Tibial nerve (tissue), 4 donors: ENCODE measurements around the gene ZNF407. TPM values are rescaled to one million over a fixed set of nuclear protein-coding genes. Genes with fewer than 3 reads are reported as not detected.

Experiments used
- DNase-seq, 2 donors: peaks; one replicate each; pipeline ENCODE4 v3.0.0-alpha.2; 2019; ENCODE audit warnings: low spot score in 2 of 2
- H3K27ac ChIP-seq, 4 donors: fragments of 200-600 bp; sonication (generic) in 3 of 4; one replicate each; pipeline ENCODE4 v1.5.1; 2017 to 2019; ENCODE audit warnings: mild to moderate bottlenecking in 1 of 4
- H3K27me3 ChIP-seq, 2 donors: fragments of 200-600 bp; sonication (generic) in 1 of 2; one replicate each; pipeline versions ENCODE4 v1.5.1 to v1.6.0; 2017 to 2019
- H3K36me3 ChIP-seq, 3 donors: fragments of 200-600 bp; sonication (generic); one replicate each; pipeline ENCODE4 v1.5.1; 2018 to 2019
- H3K4me1 ChIP-seq, 4 donors: fragments of 200-600 bp; sonication (generic) in 3 of 4; one replicate each; pipeline ENCODE4 v1.5.1; 2017 to 2019
- H3K4me3 ChIP-seq, 4 donors: fragments of 200-600 bp; sonication (generic) in 3 of 4; one replicate each; pipeline ENCODE4 v1.5.1; 2017 to 2019; ENCODE audit warnings: mild to moderate bottlenecking in 1 of 4, moderate library complexity in 1 of 4
- H3K9me3 ChIP-seq, 4 donors: fragments of 200-600 bp; sonication (generic) in 3 of 4; one replicate each; pipeline ENCODE4 v1.5.1; 2017 to 2019
- CTCF ChIP-seq, 5 experiments: fragments of 200-600 bp in 3 of 5; fragments of 450-650 bp in 2 of 5; sonication (generic) in 3 of 5; IDR thresholded peaks; one replicate each; pipeline ENCODE4 v1.5.1; 2016 to 2019; ENCODE audit warnings: antibody characterized with exemption in 5 of 5, mild to moderate bottlenecking in 3 of 5, moderate library complexity in 2 of 5
- EP300 ChIP-seq, 2 donors: sonication (generic); formaldehyde crosslinking; IDR thresholded peaks; one replicate each; pipeline ENCODE4 v1.6.1; 2017; ENCODE audit warnings: antibody characterized with exemption in 2 of 2, mild to moderate bottlenecking in 1 of 2
- POLR2A ChIP-seq, 2 donors: fragments of 450-650 bp; IDR thresholded peaks; one replicate each; pipeline ENCODE4 v1.6.1; 2017; ENCODE audit warnings: antibody characterized with exemption in 2 of 2, mild to moderate bottlenecking in 2 of 2, moderate library complexity in 2 of 2
- WGBS, 2 donors: methylation state at CpG; one replicate each; pipeline ENCODE4 v1.1.5; 2018; 5-methylcytosine and 5-hydroxymethylcytosine counted together
- total RNA-seq, 4 donors: library from RNA; depleted of rRNA; stranded (reverse); fragments of >200 nt; gene quantifications; one replicate each; pipeline ENCODE4 v1.1.0, GENCODE V29; 2016

ZNF407 gene
- total RNA-seq, 4 donors from 2014 or later, result 18.6 to 22.8 (median 19.6) TPM

GRCh38 chr18:74916773-74917393 lies 319.2 kb downstream of the ZNF407 start:
- TF ChIP-seq POLR2A (IDR thresholded peaks at IDR 0.05) (no peak), EP300 (IDR thresholded peaks at IDR 0.05) (no peak), CTCF (IDR thresholded peaks at IDR 0.05) (no peak)
- no peak for DNase-seq
- Histone ChIP-seq H3K4me1 (no peaks in the 10 kb centered on the region), H3K36me3 (peaks cover 0 to 15% (median 0%) of the 10 kb centered on the region in 3 donors), H3K27me3 (no peaks in the 10 kb centered on the region), H3K9me3 (no peaks in the 10 kb centered on the region), H3K27ac (no peak overlapping the region), H3K4me3 (no peak overlapping the region)
- 73 to 79% methylated on average over 5 of the region's 5 CpGs for WGBS, 2 donors

- TF ChIP-seq EP300 (IDR thresholded peaks at IDR 0.05) (no peak), POLR2A (IDR thresholded peaks at IDR 0.05) (no peak), CTCF (IDR thresholded peaks at IDR 0.05) (no peak)
- H3K36me3 ChIP-seq, result peaks cover 0 to 18% (median 0%) of the 10 kb centered on the region in 3 donors
- no peaks in the 10 kb centered on the region for H3K9me3 ChIP-seq
- no peak for DNase-seq
- H3K4me3 ChIP-seq, result no peak overlapping the region
- peaks cover 0 to 2% (median 0%) of the 10 kb centered on the region in 4 donors for H3K4me1 ChIP-seq
- H3K27ac ChIP-seq, result no peak overlapping the region
- no peaks in the 10 kb centered on the region for H3K27me3 ChIP-seq
- 80 to 81% methylated on average over 3 of the region's 3 CpGs for WGBS, 2 donors
Measured at GRCh38 chr18:74918276-74918790, 320.7 kb downstream of the ZNF407 start.

- 92 to 93% methylated on average over 13 of the region's 13 CpGs for WGBS, 2 donors
Measured at GRCh38 chr18:74921057-74921820, 323.6 kb downstream of the ZNF407 start.

GRCh38 chr18:74926051-74926450 lies 328.4 kb downstream of the ZNF407 start:
- H3K4me3 ChIP-seq, result no peak overlapping the region
- no peaks in the 10 kb centered on the region for H3K27me3 ChIP-seq
- peaks cover 0 to 5% (median 0%) of the 10 kb centered on the region in 4 donors for H3K4me1 ChIP-seq
- no peak overlapping the region for H3K27ac ChIP-seq
- 84 to 93% methylated on average over 2 of the region's 2 CpGs for WGBS, 2 donors
- no peaks in the 10 kb centered on the region for H3K9me3 ChIP-seq
- H3K36me3 ChIP-seq, result peaks cover 0 to 14% (median 0%) of the 10 kb centered on the region in 3 donors
- no peak for DNase-seq
- TF ChIP-seq CTCF (IDR thresholded peaks at IDR 0.05) (no peak), POLR2A (IDR thresholded peaks at IDR 0.05) (no peak), EP300 (IDR thresholded peaks at IDR 0.05) (no peak)

More at GRCh38 chr18:74921057-74921820, 323.6 kb downstream of the ZNF407 start:
- H3K27ac ChIP-seq, result no peak overlapping the region
- TF ChIP-seq CTCF (IDR thresholded peaks at IDR 0.05) (no peak), POLR2A (IDR thresholded peaks at IDR 0.05) (no peak), EP300 (IDR thresholded peaks at IDR 0.05) (no peak)
- peaks cover 0 to 5% (median 0%) of the 10 kb centered on the region in 4 donors for H3K4me1 ChIP-seq
- no peaks in the 10 kb centered on the region for H3K9me3 ChIP-seq
- peaks cover 0 to 18% (median 0%) of the 10 kb centered on the region in 3 donors for H3K36me3 ChIP-seq
- H3K27me3 ChIP-seq, result no peaks in the 10 kb centered on the region
- no peak for DNase-seq
- no peak overlapping the region for H3K4me3 ChIP-seq
